ENCODE measurements around the gene OR2A7.
"Not testable (repeated sequence)": the region's sequence is repeated elsewhere in the genome, so short reads cannot be mapped to it uniquely, and the experiment has no call there.

The OR2A7 gene, protein sequence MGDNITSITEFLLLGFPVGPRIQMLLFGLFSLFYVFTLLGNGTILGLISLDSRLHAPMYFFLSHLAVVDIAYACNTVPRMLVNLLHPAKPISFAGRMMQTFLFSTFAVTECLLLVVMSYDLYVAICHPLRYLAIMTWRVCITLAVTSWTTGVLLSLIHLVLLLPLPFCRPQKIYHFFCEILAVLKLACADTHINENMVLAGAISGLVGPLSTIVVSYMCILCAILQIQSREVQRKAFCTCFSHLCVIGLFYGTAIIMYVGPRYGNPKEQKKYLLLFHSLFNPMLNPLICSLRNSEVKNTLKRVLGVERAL

DNA sequence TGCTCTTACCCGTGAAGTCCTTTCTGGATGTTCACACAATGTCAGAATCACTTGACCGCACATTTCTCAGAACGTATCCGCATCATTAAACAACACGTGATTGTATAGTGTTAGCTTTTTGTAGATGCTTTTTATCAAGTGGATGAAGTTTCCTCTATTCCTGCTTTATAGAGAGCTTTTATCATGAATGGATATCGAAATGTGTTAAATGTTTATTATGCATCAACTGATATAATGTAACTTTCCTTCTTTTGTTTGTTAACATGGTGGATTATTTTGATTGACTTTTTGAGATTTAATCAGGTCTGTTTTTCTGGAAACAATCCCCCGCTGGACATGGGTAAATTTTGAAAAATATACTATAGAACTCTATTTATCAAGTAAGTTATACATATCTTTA is at the start of gene OR2A7:
Gene OR2A7 (minus strand): TSS at position 101 of the 400 bp plus-strand sequence. CDS start 5,164 bp downstream, outside the sequence.
- H3K27me3 ChIP-seq (ENCODE audit: low read depth, low read length); H3K4me3 ChIP-seq (ENCODE audit: low read depth in 1 of 2, low read length in 2 of 2); H3K4me1 ChIP-seq (ENCODE audit: control insufficient read depth in 1 of 2, insufficient read depth in 2 of 2, low read length in 2 of 2); H3K36me3 ChIP-seq (ENCODE audit: control insufficient read depth in 1 of 2, insufficient read depth in 2 of 2, low read length in 2 of 2); H3K9me3 ChIP-seq (ENCODE audit: control insufficient read depth in 1 of 2, low read length in 2 of 2); H3K27ac ChIP-seq (ENCODE audit: low read length): not testable (repeated sequence)

DNA sequence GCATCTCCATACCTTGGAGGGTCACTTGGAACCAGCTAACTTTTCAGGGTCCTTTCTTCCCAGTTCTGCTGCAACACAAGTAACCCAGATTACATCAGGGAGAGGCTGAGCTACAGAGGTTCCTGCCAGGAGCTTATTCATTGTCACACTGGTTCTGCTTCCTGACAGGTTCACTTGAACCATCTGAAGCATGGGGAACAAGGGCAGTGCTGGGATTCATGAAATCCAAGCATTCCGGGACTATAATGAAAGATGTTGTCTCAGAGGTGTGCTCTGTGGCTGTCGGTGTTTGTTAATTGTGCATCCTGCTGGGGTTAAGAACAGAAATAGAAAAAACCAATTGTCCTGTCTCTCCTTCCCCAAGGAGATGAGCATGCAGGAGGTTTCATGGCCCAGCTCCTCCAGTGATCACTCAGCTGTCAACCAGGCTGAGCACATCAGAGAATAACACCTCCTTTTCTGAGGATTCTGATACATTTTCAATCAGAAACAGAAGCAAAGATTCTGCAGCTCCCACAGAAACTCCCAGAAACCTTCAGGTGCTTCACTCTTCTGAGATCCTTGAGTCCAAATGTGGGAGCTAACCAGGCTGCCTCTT is 47.4 kb upstream of the OR2A7 start, which contains the start of gene OR2A1:
Gene OR2A1 (plus strand): TSS at position 548 of the 598 bp plus-strand sequence. CDS start 5,706 bp downstream, outside the sequence.
- H3K4me3 ChIP-seq (ENCODE audit: low read depth in 1 of 2, low read length in 2 of 2); H3K36me3 ChIP-seq (ENCODE audit: control insufficient read depth in 1 of 2, insufficient read depth in 2 of 2, low read length in 2 of 2); H3K27ac ChIP-seq (ENCODE audit: low read length); H3K9me3 ChIP-seq (ENCODE audit: control insufficient read depth in 1 of 2, low read length in 2 of 2); H3K27me3 ChIP-seq (ENCODE audit: low read depth, low read length); H3K4me1 ChIP-seq (ENCODE audit: control insufficient read depth in 1 of 2, insufficient read depth in 2 of 2, low read length in 2 of 2): not testable (repeated sequence)

DNA sequence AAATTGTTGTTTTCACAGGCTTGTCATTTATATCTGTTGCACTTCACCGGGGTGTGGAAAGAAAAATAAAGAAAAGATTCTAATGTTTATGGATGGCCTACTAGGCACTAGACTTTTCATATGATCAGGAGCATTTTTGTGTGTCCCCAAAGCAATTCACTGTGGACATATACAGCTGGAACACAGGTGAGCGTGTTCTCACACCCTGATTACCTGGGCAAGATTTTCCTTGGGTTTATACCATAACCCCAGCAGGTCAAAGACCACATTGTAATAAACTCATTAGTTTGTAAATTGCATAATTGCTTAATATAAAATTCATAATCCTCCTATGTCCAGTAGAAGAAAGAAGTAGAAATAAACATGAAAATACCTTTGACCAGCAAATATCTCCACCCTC is 46.6 kb upstream of the OR2A7 start:
- H3K4me1 ChIP-seq (ENCODE audit: control insufficient read depth in 1 of 2, insufficient read depth in 2 of 2, low read length in 2 of 2); H3K27ac ChIP-seq (ENCODE audit: low read length); H3K4me3 ChIP-seq (ENCODE audit: low read depth in 1 of 2, low read length in 2 of 2); H3K27me3 ChIP-seq (ENCODE audit: low read depth, low read length); H3K36me3 ChIP-seq (ENCODE audit: control insufficient read depth in 1 of 2, insufficient read depth in 2 of 2, low read length in 2 of 2); H3K9me3 ChIP-seq (ENCODE audit: control insufficient read depth in 1 of 2, low read length in 2 of 2): not testable (repeated sequence)

DNA sequence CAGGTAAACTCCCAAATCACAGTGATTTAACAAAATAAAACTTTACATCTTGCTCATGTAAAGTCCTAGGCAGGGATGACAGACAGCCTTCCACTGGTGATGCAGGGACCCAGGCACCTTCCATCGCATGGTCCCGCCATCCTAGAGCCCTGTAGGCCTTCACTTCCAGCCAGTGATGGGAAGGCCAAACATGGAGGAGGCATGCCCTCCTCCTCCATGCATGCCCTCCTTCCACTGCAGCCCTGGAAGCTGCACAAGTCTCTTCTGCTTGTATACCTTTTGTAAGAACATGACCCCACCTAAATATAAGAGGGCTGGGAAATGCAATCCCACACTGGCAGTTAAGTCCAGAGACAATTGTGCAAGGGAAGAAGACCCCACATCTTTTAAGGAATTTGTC is 45.1 kb upstream of the OR2A7 start:
- not testable (repeated sequence) for H3K4me3 ChIP-seq (ENCODE audit: low read depth in 1 of 2, low read length in 2 of 2); H3K36me3 ChIP-seq (ENCODE audit: control insufficient read depth in 1 of 2, insufficient read depth in 2 of 2, low read length in 2 of 2); H3K27me3 ChIP-seq (ENCODE audit: low read depth, low read length); H3K4me1 ChIP-seq (ENCODE audit: control insufficient read depth in 1 of 2, insufficient read depth in 2 of 2, low read length in 2 of 2); H3K9me3 ChIP-seq (ENCODE audit: control insufficient read depth in 1 of 2, low read length in 2 of 2); H3K27ac ChIP-seq (ENCODE audit: low read length)

DNA sequence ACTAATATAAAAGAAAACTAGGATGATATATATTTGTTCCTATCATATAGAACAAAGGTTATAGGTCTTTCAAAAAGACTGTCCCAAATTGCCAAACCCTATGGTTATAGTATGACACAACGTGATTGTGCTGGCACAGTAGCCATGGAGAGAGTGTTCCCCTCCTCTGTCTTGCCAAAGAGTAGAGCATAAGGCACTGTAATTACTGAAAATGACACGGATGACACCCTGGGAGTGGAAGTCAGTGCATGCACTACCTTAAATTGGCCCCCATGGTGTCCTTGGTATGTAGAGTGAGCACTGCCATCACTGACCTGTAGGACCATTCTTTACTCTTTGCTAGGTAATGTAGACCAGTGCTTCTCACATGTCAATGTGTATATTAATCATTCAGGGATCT is 40.6 kb upstream of the OR2A7 start:
- not testable (repeated sequence) for H3K9me3 ChIP-seq (ENCODE audit: control insufficient read depth in 1 of 2, low read length in 2 of 2); H3K27ac ChIP-seq (ENCODE audit: low read length); H3K27me3 ChIP-seq (ENCODE audit: low read depth, low read length); H3K4me3 ChIP-seq (ENCODE audit: low read depth in 1 of 2, low read length in 2 of 2); H3K4me1 ChIP-seq (ENCODE audit: control insufficient read depth in 1 of 2, insufficient read depth in 2 of 2, low read length in 2 of 2); H3K36me3 ChIP-seq (ENCODE audit: control insufficient read depth in 1 of 2, insufficient read depth in 2 of 2, low read length in 2 of 2)

DNA sequence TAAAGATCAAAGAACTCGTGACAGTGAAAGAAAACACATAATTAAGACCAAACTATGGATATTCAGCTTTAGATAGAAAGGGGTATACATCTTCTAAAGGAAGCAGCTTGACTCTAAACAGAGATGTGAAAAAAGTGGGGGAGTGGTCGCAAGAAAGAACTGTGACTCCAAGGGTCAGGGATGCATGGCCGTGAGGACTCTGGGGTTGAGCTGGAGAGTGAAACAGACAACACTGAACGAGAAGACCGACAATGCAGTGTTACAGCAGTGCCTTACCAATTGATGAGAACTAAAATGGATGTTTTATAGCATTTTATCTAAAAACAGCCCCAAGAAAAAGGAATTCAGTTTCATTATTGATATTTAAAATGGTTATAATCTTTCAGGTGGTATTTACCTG is 39.0 kb upstream of the OR2A7 start:
- H3K4me1 ChIP-seq (ENCODE audit: control insufficient read depth in 1 of 2, insufficient read depth in 2 of 2, low read length in 2 of 2); H3K27ac ChIP-seq (ENCODE audit: low read length); H3K27me3 ChIP-seq (ENCODE audit: low read depth, low read length); H3K9me3 ChIP-seq (ENCODE audit: control insufficient read depth in 1 of 2, low read length in 2 of 2); H3K36me3 ChIP-seq (ENCODE audit: control insufficient read depth in 1 of 2, insufficient read depth in 2 of 2, low read length in 2 of 2); H3K4me3 ChIP-seq (ENCODE audit: low read depth in 1 of 2, low read length in 2 of 2): not testable (repeated sequence)

DNA sequence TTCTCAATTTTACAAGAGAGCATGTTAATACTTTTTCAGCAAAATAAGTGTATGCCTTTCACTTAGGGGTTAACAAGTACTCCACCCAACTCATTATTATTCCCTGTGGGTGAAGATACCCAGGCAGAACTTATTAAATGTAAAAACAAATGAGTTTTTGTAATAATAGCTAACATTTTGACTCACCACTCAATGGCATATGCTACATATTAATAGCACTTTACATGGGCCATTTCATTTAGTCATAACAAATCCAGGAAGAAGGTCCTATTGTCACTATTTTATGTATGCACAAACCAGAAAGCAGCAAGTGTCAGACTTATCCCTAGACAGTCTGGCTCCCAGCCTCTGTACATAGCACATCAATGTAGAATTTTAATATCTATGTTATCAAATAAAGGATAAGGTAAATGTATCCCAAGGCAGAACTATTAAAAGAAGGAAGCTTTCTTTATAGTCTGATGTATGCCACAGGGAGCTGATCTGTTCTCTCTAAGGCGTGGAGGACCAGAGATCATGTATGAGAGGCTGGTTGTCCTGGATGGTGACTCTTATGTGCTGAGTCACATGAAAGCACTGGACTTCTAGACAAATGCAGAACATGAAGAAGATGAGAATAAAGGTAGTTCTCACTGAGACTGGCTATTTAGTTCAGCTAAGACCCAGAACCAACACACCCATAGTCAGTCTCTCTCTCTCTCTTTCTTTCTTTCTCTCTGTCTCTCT is 38.1 kb upstream of the OR2A7 start:
- H3K27ac ChIP-seq (ENCODE audit: low read length); H3K36me3 ChIP-seq (ENCODE audit: control insufficient read depth in 1 of 2, insufficient read depth in 2 of 2, low read length in 2 of 2); H3K27me3 ChIP-seq (ENCODE audit: low read depth, low read length); H3K4me1 ChIP-seq (ENCODE audit: control insufficient read depth in 1 of 2, insufficient read depth in 2 of 2, low read length in 2 of 2); H3K9me3 ChIP-seq (ENCODE audit: control insufficient read depth in 1 of 2, low read length in 2 of 2); H3K4me3 ChIP-seq (ENCODE audit: low read depth in 1 of 2, low read length in 2 of 2): not testable (repeated sequence)

DNA sequence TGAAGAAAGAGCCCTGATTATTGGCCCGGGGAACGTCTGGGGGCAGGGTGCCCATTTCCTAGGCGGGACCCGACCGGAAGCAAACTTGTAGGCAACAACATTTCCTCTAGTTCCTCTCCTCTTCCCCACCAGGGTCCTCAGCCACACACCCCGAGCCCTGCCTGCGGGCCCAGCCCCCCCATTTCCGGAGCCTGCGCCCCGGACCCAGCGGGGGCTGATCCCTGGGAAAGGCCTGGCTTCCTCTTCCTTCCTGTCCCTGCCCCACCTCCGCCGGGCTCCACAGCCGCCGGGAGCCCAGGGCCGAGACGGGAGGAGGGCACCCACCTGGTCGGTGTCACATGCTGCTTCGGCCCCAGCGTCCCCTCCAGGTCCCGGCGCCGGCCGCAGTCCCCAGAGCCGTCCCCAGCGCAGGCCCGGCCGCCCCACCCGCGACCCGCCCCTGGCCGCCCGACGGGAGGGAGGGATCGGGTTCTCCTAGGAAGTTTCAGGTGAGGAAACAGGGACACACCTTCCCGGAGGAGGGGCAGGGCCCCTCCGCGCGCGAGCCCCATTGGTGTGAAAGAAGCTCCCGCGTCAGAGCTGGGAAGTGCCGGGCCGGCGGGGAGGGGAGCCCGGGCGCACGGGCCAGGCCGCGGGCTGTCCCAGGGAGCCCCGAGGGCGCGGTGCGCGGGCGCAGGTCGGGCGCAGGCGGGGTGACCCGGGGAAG is 29.4 kb upstream of the OR2A7 start:
- H3K4me3 ChIP-seq (ENCODE audit: low read depth in 1 of 2, low read length in 2 of 2); H3K9me3 ChIP-seq (ENCODE audit: control insufficient read depth in 1 of 2, low read length in 2 of 2); H3K27ac ChIP-seq (ENCODE audit: low read length); H3K27me3 ChIP-seq (ENCODE audit: low read depth, low read length); H3K4me1 ChIP-seq (ENCODE audit: control insufficient read depth in 1 of 2, insufficient read depth in 2 of 2, low read length in 2 of 2); H3K36me3 ChIP-seq (ENCODE audit: control insufficient read depth in 1 of 2, insufficient read depth in 2 of 2, low read length in 2 of 2): not testable (repeated sequence)

DNA sequence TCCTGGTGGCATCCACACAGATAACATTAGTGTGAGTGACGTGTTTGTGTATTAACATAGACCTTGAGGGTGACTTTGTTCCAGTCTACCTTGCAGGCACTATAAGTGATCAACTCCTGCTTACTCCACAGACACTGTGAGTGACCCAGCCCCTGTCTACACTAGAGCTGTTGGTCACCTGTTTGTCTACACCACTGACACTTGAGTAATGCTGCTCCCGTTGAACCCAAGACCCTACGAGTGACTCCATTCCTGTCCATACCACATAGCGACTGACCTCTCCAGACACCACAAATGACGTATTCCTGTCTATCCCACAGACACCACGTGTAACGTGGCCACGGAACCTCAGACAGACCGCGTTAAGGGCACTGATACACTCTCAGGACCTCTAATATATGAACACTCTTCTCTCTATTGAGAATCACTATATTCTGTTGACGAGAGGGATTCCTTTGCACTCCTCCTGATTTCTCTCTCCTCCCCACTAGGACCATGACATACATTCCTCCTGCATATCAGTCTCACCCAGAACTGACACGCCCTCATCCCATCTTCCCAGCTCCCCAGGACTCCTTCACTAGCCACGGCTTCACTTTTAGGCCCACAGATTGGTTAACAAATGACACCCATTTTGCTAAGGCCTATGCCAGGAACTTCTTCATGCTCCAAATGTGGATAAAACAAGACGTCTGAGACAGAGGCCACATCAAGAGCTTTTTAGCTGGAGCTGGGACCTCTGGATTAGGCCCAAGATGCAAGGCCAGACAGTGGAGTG is 28.0 kb upstream of the OR2A7 start:
- H3K36me3 ChIP-seq (ENCODE audit: control insufficient read depth in 1 of 2, insufficient read depth in 2 of 2, low read length in 2 of 2); H3K4me1 ChIP-seq (ENCODE audit: control insufficient read depth in 1 of 2, insufficient read depth in 2 of 2, low read length in 2 of 2); H3K27me3 ChIP-seq (ENCODE audit: low read depth, low read length); H3K27ac ChIP-seq (ENCODE audit: low read length); H3K4me3 ChIP-seq (ENCODE audit: low read depth in 1 of 2, low read length in 2 of 2); H3K9me3 ChIP-seq (ENCODE audit: control insufficient read depth in 1 of 2, low read length in 2 of 2): not testable (repeated sequence)

DNA sequence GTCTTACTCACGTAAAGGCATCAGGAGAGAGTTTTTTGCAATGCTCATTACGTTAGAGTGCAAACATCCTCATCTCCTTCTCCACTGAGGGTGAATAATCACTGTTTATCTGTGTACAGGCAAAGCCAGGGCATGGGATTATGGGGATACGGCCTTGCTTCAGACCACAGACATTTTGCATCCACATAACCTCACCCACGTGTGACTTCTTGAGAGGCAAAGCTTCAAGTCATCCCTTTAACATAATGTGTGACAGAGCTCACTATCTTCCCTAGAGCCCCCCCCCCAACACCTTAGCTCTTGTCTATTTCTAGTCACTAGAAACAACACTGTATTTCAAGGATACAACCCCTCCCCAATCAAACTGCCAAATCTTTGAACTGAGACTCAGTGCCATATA is 27.0 kb upstream of the OR2A7 start:
- H3K9me3 ChIP-seq (ENCODE audit: control insufficient read depth in 1 of 2, low read length in 2 of 2); H3K4me3 ChIP-seq (ENCODE audit: low read depth in 1 of 2, low read length in 2 of 2); H3K27me3 ChIP-seq (ENCODE audit: low read depth, low read length); H3K27ac ChIP-seq (ENCODE audit: low read length); H3K4me1 ChIP-seq (ENCODE audit: control insufficient read depth in 1 of 2, insufficient read depth in 2 of 2, low read length in 2 of 2); H3K36me3 ChIP-seq (ENCODE audit: control insufficient read depth in 1 of 2, insufficient read depth in 2 of 2, low read length in 2 of 2): not testable (repeated sequence)
